Esophagus muscularis mucosa (tissue), 4 donors: ENCODE data around the gene ERCC6L2. TPM values are rescaled to one million over a fixed set of nuclear protein-coding genes. Genes with fewer than 3 reads are reported as not detected.

Experiments
- DNase-seq: peaks from one replicate; pipeline ENCODE4 v3.0.0-alpha.2; 2017; ENCODE audit errors: extremely low spot score
- H3K27ac ChIP-seq, 4 donors: fragments of 200-600 bp; sonication (generic); replicated peaks in 1 of 4; 1 replicate in 3 of 4; 2 replicates in 1 of 4; pipeline ENCODE4 v1.5.1; 2016 to 2019; ENCODE audit warnings: mild to moderate bottlenecking in 1 of 4
- H3K27me3 ChIP-seq, 4 donors: fragments of 200-600 bp; sonication (generic); one replicate each; pipeline versions ENCODE4 v1.5.1 to v1.6.0; 2016 to 2019
- H3K36me3 ChIP-seq, 4 donors: fragments of 200-600 bp; sonication (generic); one replicate each; pipeline ENCODE4 v1.5.1; 2016 to 2019
- H3K4me1 ChIP-seq, 4 donors: fragments of 200-600 bp; sonication (generic); one replicate each; pipeline ENCODE4 v1.5.1; 2016 to 2019
- H3K4me3 ChIP-seq, 4 donors: fragments of 200-600 bp; sonication (generic); 1 replicate in 2 of 4; 2 replicates in 2 of 4; pipeline ENCODE4 v1.5.1; 2016 to 2019; ENCODE audit warnings: mild to moderate bottlenecking in 4 of 4, moderate library complexity in 1 of 4
- H3K9me3 ChIP-seq, 4 donors: fragments of 200-600 bp; sonication (generic); 1 replicate in 3 of 4; 2 replicates in 1 of 4; pipeline ENCODE4 v1.5.1; 2016 to 2019
- CTCF ChIP-seq, 3 experiments: fragments of 200-600 bp in 2 of 3; fragments of 450-650 bp in 1 of 3; sonication (generic) in 2 of 3; IDR thresholded peaks; one replicate each; pipeline ENCODE4 v1.5.1; 2017 to 2019; ENCODE audit warnings: antibody characterized with exemption in 3 of 3, mild to moderate bottlenecking in 2 of 3, moderate library complexity in 1 of 3
- EP300 ChIP-seq: sonication (generic); formaldehyde crosslinking; IDR thresholded peaks from one replicate; pipeline ENCODE4 v1.6.1; 2017; ENCODE audit warnings: antibody characterized with exemption
- POLR2A ChIP-seq: fragments of 450-650 bp; IDR thresholded peaks from one replicate; pipeline ENCODE4 v1.6.1; 2017; ENCODE audit warnings: antibody characterized with exemption, moderate library complexity, mild to moderate bottlenecking, low read depth
- POLR2AphosphoS5 ChIP-seq, 2 donors: sonication (generic); formaldehyde crosslinking; IDR thresholded peaks; one replicate each; pipeline ENCODE4 v1.6.1; 2017; ENCODE audit warnings: antibody characterized with exemption in 2 of 2
- WGBS: methylation state at CpG from one replicate; pipeline ENCODE4 v1.1.5; 2018; 5-methylcytosine and 5-hydroxymethylcytosine counted together
- intact Hi-C: fragments of 100-400 bp; cut with DNase I; formaldehyde crosslinking; loops from one replicate; pipeline ENCODE4 v1.15.1; 2023
- total RNA-seq, 4 donors: library from RNA; depleted of rRNA; stranded (reverse); fragments of >200 nt; gene quantifications; one replicate each; pipeline versions ENCODE4 v1.1.0 to v1.2.1, GENCODE V29; 2016

Gene ERCC6L2
- total RNA-seq, 4 donors from 2014 or later = 78.1 to 96.4 (median 86.5) TPM

- intact Hi-C loops = no loop called here
- Histone ChIP-seq H3K4me1 (no peaks in the 10 kb centered on the region), H3K27ac (no peak overlapping the region), H3K27me3 (no peaks in the 10 kb centered on the region), H3K9me3 (no peaks in the 10 kb centered on the region), H3K36me3 (peaks cover 20 to 67% (median 47%) of the 10 kb centered on the region in 4 donors), H3K4me3 (no peak overlapping the region)
- TF ChIP-seq EP300 (no peak), POLR2A (no peak), POLR2AphosphoS5 (IDR thresholded peaks at IDR 0.05) (no peak), CTCF (IDR thresholded peaks at IDR 0.05) (no peak)
- no peak for DNase-seq
These were observed 51.9 kb downstream of the ERCC6L2 start for GRCh38 chr9:95927271-95928004.

GRCh38 chr9:95930277-95930676 is 54.8 kb downstream of the ERCC6L2 start:
- 71% methylated on average over 1 of the region's 1 CpG for WGBS
- intact Hi-C loops = no loop called here
- no peak for TF ChIP-seq POLR2A
- no peak for TF ChIP-seq CTCF (IDR thresholded peaks at IDR 0.05)
- TF ChIP-seq POLR2AphosphoS5 (IDR thresholded peaks at IDR 0.05) = no peak
- no peak for TF ChIP-seq EP300
- no peaks in the 10 kb centered on the region for H3K9me3 ChIP-seq
- peaks cover 19 to 71% (median 47%) of the 10 kb centered on the region in 4 donors for H3K36me3 ChIP-seq
- DNase-seq = no peak
- H3K27me3 ChIP-seq = no peaks in the 10 kb centered on the region
- H3K4me3 ChIP-seq = no peak overlapping the region
- no peak overlapping the region for H3K27ac ChIP-seq
- H3K4me1 ChIP-seq = no peaks in the 10 kb centered on the region

- no peaks in the 10 kb centered on the region for H3K4me1 ChIP-seq
- peaks cover 0 to 6% (median 0%) of the 10 kb centered on the region in 4 donors for H3K9me3 ChIP-seq
- H3K4me3 ChIP-seq = no peak overlapping the region
- H3K36me3 ChIP-seq = peaks cover 5 to 68% (median 38%) of the 10 kb centered on the region in 4 donors
- TF ChIP-seq CTCF (IDR thresholded peaks at IDR 0.05) (no peak), POLR2A (no peak), EP300 (no peak), POLR2AphosphoS5 (IDR thresholded peaks at IDR 0.05) (no peak)
- H3K27me3 ChIP-seq = no peaks in the 10 kb centered on the region
- H3K27ac ChIP-seq = no peak overlapping the region
- 89% methylated on average over 2 of the region's 2 CpGs for WGBS
- no peak for DNase-seq
- intact Hi-C loops = no loop called here
These were observed 60.5 kb downstream of the ERCC6L2 start for GRCh38 chr9:95935861-95936578.

- Histone ChIP-seq H3K4me1 (no peaks in the 10 kb centered on the region), H3K27ac (no peak overlapping the region), H3K36me3 (peaks cover 6 to 71% (median 39%) of the 10 kb centered on the region in 4 donors), H3K4me3 (no peak overlapping the region), H3K9me3 (peaks cover 0 to 6% (median 0%) of the 10 kb centered on the region in 4 donors), H3K27me3 (no peaks in the 10 kb centered on the region)
- intact Hi-C loops = no loop called here
- TF ChIP-seq POLR2A (no peak), POLR2AphosphoS5 (IDR thresholded peaks at IDR 0.05) (no peak), EP300 (no peak), CTCF (IDR thresholded peaks at IDR 0.05) (no peak)
- 92% methylated on average over 3 of the region's 3 CpGs for WGBS
- DNase-seq = no peak
These were observed 61.1 kb downstream of the ERCC6L2 start for GRCh38 chr9:95936579-95937075.
